PC-3 (cell line): ENCODE data around the gene SAG.

Source experiments
- CTCF ChIP-seq: fragments of 300-600 bp; sonication (generic); conservative IDR thresholded peaks from 2 replicates; pipeline ENCODE4 v1.5.1; 2017; ENCODE audit warnings: antibody characterized with exemption, low read depth, mild to moderate bottlenecking, low read length
- EZH2 ChIP-seq: fragments of 300-600 bp; sonication (generic); IDR thresholded peaks from one replicate; pipeline ENCODE4 v1.6.1; 2017; ENCODE audit warnings: antibody characterized with exemption, mild to moderate bottlenecking, low read length; ENCODE audit not compliant: unreplicated experiment

GRCh38 chr2:233285921-233286320, 21.7 kb upstream of the SAG start:
- TF ChIP-seq CTCF (no peak), EZH2 (no peak)
